Thymus (tissue), 11 donors: Measurements from ENCODE around the gene ZER1. TPM values are rescaled to one million over a fixed set of nuclear protein-coding genes. Genes with fewer than 3 reads are reported as not detected.

Experiments used
- DNase-seq, 9 donors: peaks; one replicate each; pipeline ENCODE4 v3.0.0-alpha.2; 2013; ENCODE audit warnings: low spot score in 9 of 9, low read depth in 6 of 9, missing footprints in 1 of 9
- H3K27ac ChIP-seq, 2 donors: one replicate each; pipeline ENCODE4 v1.5.1; 2013; ENCODE audit warnings: control low read depth in 1 of 2, low read depth in 1 of 2, low read length in 1 of 2, mild to moderate bottlenecking in 1 of 2, moderate library complexity in 1 of 2
- H3K27me3 ChIP-seq, 2 donors: one replicate each; pipeline ENCODE4 v1.5.1; 2013; ENCODE audit warnings: low read length in 1 of 2; ENCODE audit not compliant: control insufficient read depth in 2 of 2, insufficient read depth in 1 of 2
- H3K36me3 ChIP-seq, 2 donors: one replicate each; pipeline ENCODE4 v1.5.1; 2013; ENCODE audit warnings: low read length in 1 of 2, mild to moderate bottlenecking in 1 of 2, moderate library complexity in 1 of 2; ENCODE audit not compliant: control insufficient read depth in 2 of 2, insufficient read depth in 2 of 2
- H3K4me1 ChIP-seq, 2 donors: one replicate each; pipeline ENCODE4 v1.5.1; 2013; ENCODE audit warnings: low read length in 2 of 2; ENCODE audit not compliant: control insufficient read depth in 2 of 2, insufficient read depth in 2 of 2
- H3K4me3 ChIP-seq, 2 donors: one replicate each; pipeline ENCODE4 v1.5.1; 2013; ENCODE audit warnings: low read length in 2 of 2, control low read depth in 1 of 2, mild to moderate bottlenecking in 1 of 2
- H3K9me3 ChIP-seq, 2 donors: one replicate each; pipeline ENCODE4 v1.5.1; 2013; ENCODE audit warnings: low read length in 1 of 2, mild to moderate bottlenecking in 1 of 2; ENCODE audit not compliant: control insufficient read depth in 2 of 2, insufficient read depth in 1 of 2
- WGBS: extraction: QIAGEN DNeasy Blood & Tissue Kit; methylation state at CpG from one replicate; pipeline ENCODE4 v1.1.7; 2013; 5-methylcytosine and 5-hydroxymethylcytosine counted together
- polyA plus RNA-seq: library from polyadenylated mRNA; stranded (reverse); fragments of 200-250 nt; gene quantifications from one replicate; pipeline ENCODE4 v1.2.3, GENCODE V29; 2013
- total RNA-seq: library from RNA; stranded (reverse); fragments of 120-200 nt; gene quantifications from one replicate; pipeline ENCODE4 v1.2.4, GENCODE V29; 2013
- donor health status: healthy.

Gene ZER1
- total and polyA plus RNA-seq, 2 donors = 11.3 to 23.0 TPM

DNA sequence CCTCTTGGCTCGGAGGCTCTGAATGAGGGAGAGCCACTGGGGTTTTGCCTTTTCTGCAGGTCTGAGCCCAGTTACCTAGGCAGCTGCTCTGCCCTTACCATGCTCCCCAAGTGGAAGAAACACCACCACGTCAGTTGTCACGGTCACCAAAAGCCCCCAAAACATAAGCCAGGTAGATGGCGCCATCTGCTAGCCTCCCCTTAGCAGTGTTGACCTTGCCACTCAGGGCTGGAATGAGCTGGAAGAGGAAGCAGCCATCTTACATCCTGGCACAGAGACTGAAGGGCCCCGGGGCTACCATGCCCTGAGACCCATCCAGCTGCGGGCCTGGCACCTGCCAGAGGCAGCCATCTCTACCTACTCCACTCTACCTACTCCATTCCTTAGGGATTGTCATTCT is 7.4 kb downstream of the ZER1 start:
- DNase-seq = peak in 1 of 9 donors; percentile 19
- Histone ChIP-seq H3K36me3 (peaks cover 18 to 19% of the 10 kb centered on the region in 2 donors), H3K27me3 (no peaks in the 10 kb centered on the region), H3K9me3 (no peaks in the 10 kb centered on the region), H3K27ac (no peak overlapping the region), H3K4me3 (no peak overlapping the region), H3K4me1 (peaks cover 0 to 5% of the 10 kb centered on the region in 2 donors)
- WGBS = 88% methylated on average over 6 of the region's 6 CpGs

- H3K9me3 ChIP-seq = no peaks in the 10 kb centered on the region
- H3K4me3 ChIP-seq = no peak overlapping the region
- no peaks in the 10 kb centered on the region for H3K27me3 ChIP-seq
- no peak for DNase-seq
- H3K4me1 ChIP-seq = peaks cover 0 to 5% of the 10 kb centered on the region in 2 donors
- no peak overlapping the region for H3K27ac ChIP-seq
- H3K36me3 ChIP-seq = peaks cover 15 to 18% of the 10 kb centered on the region in 2 donors
- WGBS = 91% methylated on average over 9 of the region's 9 CpGs
These were observed 8.9 kb downstream of the ZER1 start for GRCh38 chr9:128762671-128763449.

DNA sequence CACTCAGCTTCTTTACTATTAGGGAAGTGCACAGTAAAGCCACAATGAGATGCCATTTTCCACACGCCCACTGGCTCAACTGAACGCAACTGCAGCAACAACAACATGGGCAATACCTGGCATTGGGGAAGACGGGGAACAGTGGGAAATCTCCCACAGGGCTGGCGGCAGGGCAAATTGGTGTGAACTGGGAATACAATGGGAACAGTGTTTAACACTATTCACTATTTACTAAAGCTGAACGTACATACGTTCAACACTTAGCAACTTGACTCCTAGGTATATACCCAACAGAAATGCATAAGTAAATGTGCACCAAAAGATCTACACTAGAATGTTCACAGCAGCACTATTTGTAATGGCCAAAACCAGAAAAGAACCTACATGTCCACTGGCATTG is 14.1 kb downstream of the ZER1 start:
- no peak for DNase-seq
- peaks cover 24 to 26% of the 10 kb centered on the region in 2 donors for H3K36me3 ChIP-seq
- no peak overlapping the region for H3K4me3 ChIP-seq
- WGBS = 97% methylated on average over 6 of the region's 6 CpGs
- no peaks in the 10 kb centered on the region for H3K27me3 ChIP-seq
- H3K4me1 ChIP-seq = no peaks in the 10 kb centered on the region
- H3K27ac ChIP-seq = no peak overlapping the region
- H3K9me3 ChIP-seq = no peaks in the 10 kb centered on the region

- H3K4me3 ChIP-seq = no peak overlapping the region
- H3K9me3 ChIP-seq = no peaks in the 10 kb centered on the region
- 99% methylated on average over 16 of the region's 16 CpGs for WGBS
- no peaks in the 10 kb centered on the region for H3K27me3 ChIP-seq
- peaks cover 43 to 46% of the 10 kb centered on the region in 2 donors for H3K36me3 ChIP-seq
- no peak overlapping the region for H3K27ac ChIP-seq
- no peak for DNase-seq
- H3K4me1 ChIP-seq = no peaks in the 10 kb centered on the region
These were observed 18.1 kb downstream of the ZER1 start for GRCh38 chr9:128753627-128754026.

GRCh38 chr9:128750926-128751595 is 20.7 kb downstream of the ZER1 start:
- no peak for DNase-seq
- peaks cover 48 to 50% of the 10 kb centered on the region in 2 donors for H3K36me3 ChIP-seq
- H3K9me3 ChIP-seq = no peaks in the 10 kb centered on the region
- H3K27ac ChIP-seq = no peak overlapping the region
- H3K4me3 ChIP-seq = no peak overlapping the region
- no peaks in the 10 kb centered on the region for H3K4me1 ChIP-seq
- WGBS = 98% methylated on average over 22 of the region's 22 CpGs
- H3K27me3 ChIP-seq = no peaks in the 10 kb centered on the region

DNA sequence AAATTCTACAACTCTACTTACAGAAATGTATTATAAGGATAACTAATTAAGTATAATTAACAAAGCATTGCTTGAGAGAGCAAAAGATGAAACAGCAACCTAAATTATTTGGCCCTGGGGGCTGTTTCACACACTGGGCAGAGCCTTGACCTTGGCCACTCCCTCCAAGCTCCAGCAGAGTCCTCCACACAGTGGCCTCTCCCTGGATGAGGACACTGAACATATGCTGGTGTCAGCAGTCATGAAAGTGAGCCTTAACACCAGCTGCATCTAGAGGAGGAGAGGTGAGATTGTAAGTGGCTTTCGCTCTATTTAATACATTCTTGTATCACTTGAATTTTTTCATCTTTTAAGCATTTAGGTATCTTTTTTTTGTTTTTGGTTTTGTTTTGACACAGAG is 24.5 kb downstream of the ZER1 start:
- H3K9me3 ChIP-seq = no peaks in the 10 kb centered on the region
- H3K4me1 ChIP-seq = no peaks in the 10 kb centered on the region
- H3K27ac ChIP-seq = no peak overlapping the region
- H3K36me3 ChIP-seq = peaks cover 28 to 31% of the 10 kb centered on the region in 2 donors
- no peaks in the 10 kb centered on the region for H3K27me3 ChIP-seq
- no peak for DNase-seq
- no peak overlapping the region for H3K4me3 ChIP-seq
- 100% methylated on average over 1 of the region's 1 CpG for WGBS

DNA sequence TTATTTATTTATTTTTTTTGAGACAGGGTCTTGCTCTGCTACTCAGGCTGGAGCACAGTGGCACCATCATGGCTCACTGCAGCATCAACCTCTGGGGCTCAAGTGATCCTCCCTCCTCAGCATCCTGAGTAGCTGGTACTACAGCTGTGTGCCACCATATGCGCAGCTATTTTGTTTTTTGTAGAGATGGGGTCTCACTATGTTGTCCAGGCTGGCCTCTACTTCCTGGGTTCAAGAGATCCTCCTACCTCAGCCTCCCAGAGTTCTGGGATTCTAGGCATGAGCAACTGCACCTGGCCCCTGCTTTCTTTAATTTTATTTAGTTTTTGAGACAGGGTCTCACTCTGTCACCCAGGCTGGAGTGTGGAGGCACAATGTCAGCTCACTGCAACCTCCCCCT is 28.3 kb downstream of the ZER1 start:
- DNase-seq = no peak
- peaks cover 27 to 44% of the 10 kb centered on the region in 2 donors for H3K36me3 ChIP-seq
- no peaks in the 10 kb centered on the region for H3K9me3 ChIP-seq
- H3K27ac ChIP-seq = no peak overlapping the region
- H3K4me1 ChIP-seq = no peaks in the 10 kb centered on the region
- no peak overlapping the region for H3K4me3 ChIP-seq
- H3K27me3 ChIP-seq = no peaks in the 10 kb centered on the region
- WGBS = 98% methylated on average over 1 of the region's 1 CpG

DNA sequence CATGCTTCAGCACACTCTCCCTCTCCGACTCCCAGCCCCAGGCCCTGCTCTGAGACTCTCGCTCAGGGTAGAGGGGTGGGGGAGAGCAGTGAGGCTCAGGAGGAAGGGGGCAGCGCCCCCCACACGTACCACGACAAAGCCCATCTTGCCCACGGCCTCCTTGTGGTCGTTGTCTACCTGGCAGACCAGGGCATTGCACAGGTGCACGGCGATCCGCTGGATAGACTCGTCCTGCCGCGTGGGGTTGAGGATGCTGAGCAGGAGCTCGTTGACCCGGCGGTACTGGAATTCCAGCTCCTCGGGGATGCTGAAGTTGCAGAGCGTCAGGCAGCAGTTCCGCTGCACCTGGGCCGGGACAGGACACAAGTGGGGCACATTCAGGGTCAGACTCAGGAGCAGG is 29.3 kb downstream of the ZER1 start:
- Histone ChIP-seq H3K4me3 (no peak overlapping the region), H3K27me3 (no peaks in the 10 kb centered on the region), H3K36me3 (peaks cover 29 to 43% of the 10 kb centered on the region in 2 donors), H3K9me3 (no peaks in the 10 kb centered on the region), H3K4me1 (no peaks in the 10 kb centered on the region), H3K27ac (no peak overlapping the region)
- 93% methylated on average over 20 of the region's 20 CpGs for WGBS
- no peak for DNase-seq

DNA sequence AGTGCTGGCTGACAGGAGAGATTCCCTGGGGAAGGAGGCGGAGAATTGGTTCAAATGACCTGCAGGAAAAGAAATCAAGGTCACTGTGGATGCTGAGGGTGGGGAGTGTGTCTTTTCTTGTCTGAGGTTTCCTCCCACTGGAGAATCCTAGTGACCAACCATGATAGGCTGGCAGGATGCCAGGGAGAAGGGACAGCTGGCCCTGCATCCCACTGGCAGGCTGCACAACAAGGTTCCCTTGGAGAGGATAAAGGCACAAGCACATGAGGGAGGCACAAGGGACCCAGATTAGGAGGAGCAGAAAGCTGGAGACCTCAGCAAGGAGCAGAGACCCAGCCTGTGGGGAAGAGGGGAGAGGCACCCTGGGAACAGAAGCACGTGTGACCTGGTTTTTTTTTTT is 36.4 kb downstream of the ZER1 start:
- DNase-seq = no peak
- 94% methylated on average over 2 of the region's 2 CpGs for WGBS
- Histone ChIP-seq H3K9me3 (no peaks in the 10 kb centered on the region), H3K36me3 (peaks cover 56 to 65% of the 10 kb centered on the region in 2 donors), H3K4me3 (no peak overlapping the region), H3K4me1 (no peaks in the 10 kb centered on the region), H3K27me3 (no peaks in the 10 kb centered on the region), H3K27ac (no peak overlapping the region)
